HG03558 (cell line): ENCODE results near the gene WDR17.

Experiments used
- ATAC-seq: cut with Tn5 transposase; IDR thresholded peaks from one replicate; pipeline ENCODE4 v1.9.1; 2021; ENCODE audit warnings: moderate number of reproducible peaks; ENCODE audit not compliant: unreplicated experiment; ENCODE audit errors: extremely low read depth

Gene WDR17

DNA sequence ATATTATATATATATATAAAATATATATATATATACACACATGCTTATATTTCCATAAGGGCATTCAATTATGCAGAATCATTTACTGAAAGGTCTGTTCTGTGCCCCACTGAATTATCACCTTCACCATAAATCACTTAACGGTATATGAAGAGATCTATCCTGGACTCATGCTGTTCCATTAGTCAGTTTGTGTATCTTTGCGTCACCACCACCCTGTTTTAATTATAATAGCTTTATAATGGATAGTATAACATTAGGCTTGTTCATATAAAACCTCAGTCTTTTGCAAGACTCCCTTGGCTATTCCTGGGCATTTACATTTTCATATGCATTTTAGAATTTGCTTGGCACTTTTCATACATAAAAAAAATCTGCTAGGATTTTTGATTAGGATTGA, 19.1 kb downstream of the WDR17 start:
- no peak for ATAC-seq

GRCh38 chr4:176090115-176090514, 24.5 kb downstream of the WDR17 start:
- no peak for ATAC-seq

- no peak for ATAC-seq
Measured at GRCh38 chr4:176099314-176099713, 33.7 kb downstream of the WDR17 start.

- ATAC-seq, result no peak
Measured at GRCh38 chr4:176102414-176103063, 36.9 kb downstream of the WDR17 start.

DNA sequence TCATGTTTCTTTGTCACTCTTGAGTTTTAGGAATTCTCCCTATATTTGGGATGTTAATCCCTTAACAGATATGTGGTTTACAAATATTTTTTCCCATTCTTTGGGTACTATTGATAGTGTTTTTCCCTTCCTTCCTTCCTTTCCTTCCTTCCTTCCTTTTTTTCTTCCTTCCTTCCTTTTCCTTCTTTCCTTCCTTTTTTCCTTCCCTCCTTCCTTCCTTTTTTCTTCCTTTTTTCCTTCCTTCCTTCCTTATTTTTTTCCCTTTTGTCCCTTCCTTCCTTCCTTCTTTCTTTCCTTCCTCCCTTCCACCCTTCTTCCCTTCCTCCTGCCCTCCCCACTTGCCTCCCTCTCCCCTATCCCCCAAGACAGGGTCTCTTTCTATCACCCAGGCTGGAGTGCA, 42.1 kb downstream of the WDR17 start:
- no peak for ATAC-seq

- peak; percentile 99 for ATAC-seq
Measured at GRCh38 chr4:176123710-176124407, 58.2 kb downstream of the WDR17 start.

- ATAC-seq, result no peak
Measured at GRCh38 chr4:176125063-176125462, 59.4 kb downstream of the WDR17 start.

DNA sequence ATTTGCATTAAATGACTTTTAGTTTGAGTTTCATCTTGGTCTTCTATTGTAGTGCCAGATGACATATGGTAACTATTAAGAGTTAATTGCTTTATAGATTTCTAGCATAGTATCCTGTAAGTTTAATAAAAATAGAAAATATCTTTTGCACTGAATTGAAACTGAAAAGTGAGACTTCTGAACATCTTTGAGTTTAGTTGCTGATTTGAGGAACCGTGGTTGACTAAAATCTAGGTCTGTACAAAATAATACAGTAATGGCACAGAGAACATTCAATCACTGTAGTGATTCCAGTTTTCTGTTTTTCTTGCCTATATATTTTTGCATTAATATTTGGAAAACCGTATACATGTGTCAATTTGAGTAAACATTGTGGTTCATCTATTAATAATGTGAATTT, 69.0 kb downstream of the WDR17 start:
- ATAC-seq, result no peak

DNA sequence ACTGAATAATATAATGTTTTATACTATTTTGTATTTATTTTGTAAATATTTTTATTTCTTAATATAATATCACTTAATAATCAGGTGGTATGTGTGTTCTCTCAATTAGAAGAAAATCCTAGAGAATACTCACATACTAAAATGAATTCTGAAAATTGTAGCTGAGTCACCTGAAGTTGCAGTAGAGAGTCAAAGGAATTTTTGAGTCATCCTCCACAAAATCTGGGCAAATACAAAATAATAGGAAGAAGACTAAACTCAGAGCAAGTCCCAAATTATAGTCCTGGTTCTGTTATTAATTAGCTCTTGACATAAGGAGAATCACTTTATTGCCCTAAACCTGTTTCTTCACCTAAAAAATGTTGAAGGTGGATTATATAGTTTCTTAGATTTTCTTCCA, 72.0 kb downstream of the WDR17 start:
- no peak for ATAC-seq

DNA sequence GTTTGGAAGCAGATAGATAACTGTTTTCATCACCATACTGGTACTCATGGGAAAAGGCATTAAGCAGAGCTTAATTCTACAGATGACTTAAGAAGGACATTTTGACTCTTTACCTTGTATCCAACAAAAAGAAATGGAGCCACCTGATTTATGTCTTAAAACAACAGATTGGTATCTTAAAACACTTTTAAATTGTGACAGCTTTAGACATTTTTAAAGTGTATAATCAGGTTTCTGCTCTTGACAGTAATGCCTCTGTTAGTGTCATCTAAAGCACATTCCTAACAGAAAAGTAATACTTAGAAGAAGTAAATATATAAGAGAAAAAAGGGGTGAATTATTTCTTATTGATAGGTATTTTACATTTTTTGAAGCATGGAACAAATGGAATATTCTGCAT, 73.9 kb downstream of the WDR17 start:
- ATAC-seq, result no peak

GRCh38 chr4:176142253-176142652, 76.6 kb downstream of the WDR17 start:
- ATAC-seq, result no peak

GRCh38 chr4:176149680-176150355, 84.2 kb downstream of the WDR17 start:
- ATAC-seq, result no peak

DNA sequence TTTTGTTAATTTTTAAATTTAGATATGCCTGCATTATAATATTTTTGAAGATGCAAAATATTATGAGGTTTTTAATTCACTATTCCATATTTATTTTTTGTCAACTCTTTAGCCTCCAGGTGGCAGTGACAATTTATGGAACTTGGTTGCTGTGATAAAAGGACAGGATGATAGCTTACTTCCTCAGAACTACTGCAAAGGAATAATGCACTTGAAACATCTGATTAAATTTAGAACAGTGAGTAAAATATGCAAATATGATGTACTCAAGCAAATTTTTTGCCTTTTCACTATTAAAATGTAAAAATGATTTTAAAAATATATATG, 84.7 kb downstream of the WDR17 start:
- no peak for ATAC-seq

DNA sequence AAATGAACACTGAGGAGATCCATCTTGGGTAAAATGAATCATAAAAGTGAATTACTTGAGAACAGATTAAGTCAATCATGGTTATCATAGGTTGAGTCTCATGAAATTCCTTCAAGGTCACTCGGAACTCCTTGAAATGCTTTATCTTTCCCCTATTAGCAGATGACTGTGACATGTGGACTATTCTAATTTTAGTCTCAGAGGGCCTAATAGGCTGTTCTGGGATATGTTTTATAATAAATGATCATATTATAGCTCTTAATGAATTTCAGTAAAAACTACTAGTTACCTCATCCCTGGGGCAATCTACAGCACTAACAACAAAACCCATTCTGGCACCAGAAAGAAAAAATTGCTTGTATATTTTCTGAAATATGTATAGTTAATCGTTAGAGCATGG, 85.1 kb downstream of the WDR17 start:
- ATAC-seq, result no peak

GRCh38 chr4:176153124-176153523, 87.5 kb downstream of the WDR17 start:
- no peak for ATAC-seq

DNA sequence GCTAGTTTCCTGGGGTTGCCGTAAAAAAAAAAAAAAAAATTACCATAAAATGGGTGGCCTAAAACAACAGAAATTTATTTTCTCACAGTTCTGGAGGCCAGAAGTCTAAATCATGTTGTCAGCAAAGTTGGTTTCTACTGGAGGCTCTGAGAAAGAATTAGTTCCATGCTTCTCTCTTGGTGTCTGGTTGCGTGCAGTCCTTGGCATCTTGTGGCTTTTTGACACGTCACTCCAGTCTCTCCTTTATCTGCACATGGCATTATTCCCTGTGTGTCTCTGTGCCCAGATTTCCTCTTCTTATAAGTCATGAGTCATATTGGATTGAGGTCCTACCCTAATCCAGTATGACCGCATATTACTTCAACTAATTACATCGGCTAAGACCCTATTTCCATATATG, 91.0 kb downstream of the WDR17 start:
- no peak for ATAC-seq

GRCh38 chr4:176163041-176163440, 97.4 kb downstream of the WDR17 start:
- ATAC-seq, result no peak

- ATAC-seq, result no peak
Measured at GRCh38 chr4:176185051-176185450, 119.4 kb downstream of the WDR17 start.

GRCh38 chr4:176186067-176186466, 120.4 kb downstream of the WDR17 start:
- ATAC-seq, result no peak

DNA sequence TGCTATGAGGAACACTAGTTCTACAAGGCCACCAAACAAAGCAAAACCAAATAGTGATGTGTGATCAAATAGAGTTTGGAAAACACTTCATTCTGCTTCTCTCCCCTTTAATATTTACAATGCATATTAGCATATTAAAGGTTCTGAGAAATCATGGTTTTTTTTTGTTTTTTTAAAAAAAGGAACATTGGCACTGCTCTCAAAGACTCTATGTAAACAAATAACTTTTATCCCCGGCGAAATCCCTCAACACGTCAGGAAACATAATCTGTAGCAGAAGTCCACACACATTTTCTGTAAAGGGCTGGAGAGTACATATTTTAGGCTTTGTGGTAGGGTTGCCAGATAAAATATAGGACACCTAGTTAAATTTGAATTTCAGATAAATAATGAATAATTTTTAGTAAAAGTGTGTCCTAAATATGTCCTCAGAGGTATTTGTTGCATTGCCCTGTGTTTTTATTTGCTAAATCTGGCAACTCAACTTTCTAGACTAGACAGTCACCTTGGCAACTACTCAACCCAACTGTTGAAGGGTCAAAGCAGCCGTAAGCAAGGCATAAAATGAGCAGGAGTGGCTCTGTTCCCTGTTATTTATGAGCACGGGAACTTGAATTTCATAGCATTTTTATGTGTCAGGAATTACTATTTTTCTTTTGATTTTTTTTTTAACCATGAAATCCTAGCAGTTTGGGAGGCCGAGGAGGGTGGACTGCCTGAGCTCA, 121.2 kb downstream of the WDR17 start:
- no peak for ATAC-seq

- ATAC-seq, result no peak
Measured at GRCh38 chr4:176187624-176188023, 122.0 kb downstream of the WDR17 start.
